ENCODE data around the gene SLC6A7. TPM values are rescaled to one million over a fixed set of nuclear protein-coding genes. Genes with fewer than 3 reads are reported as not detected.
A peak's percentile ranks its signal among the peaks of the same experiment; 100 is the strongest.

The SLC6A7 gene
- polyA plus RNA-seq, 1 experiment, result not detected

DNA sequence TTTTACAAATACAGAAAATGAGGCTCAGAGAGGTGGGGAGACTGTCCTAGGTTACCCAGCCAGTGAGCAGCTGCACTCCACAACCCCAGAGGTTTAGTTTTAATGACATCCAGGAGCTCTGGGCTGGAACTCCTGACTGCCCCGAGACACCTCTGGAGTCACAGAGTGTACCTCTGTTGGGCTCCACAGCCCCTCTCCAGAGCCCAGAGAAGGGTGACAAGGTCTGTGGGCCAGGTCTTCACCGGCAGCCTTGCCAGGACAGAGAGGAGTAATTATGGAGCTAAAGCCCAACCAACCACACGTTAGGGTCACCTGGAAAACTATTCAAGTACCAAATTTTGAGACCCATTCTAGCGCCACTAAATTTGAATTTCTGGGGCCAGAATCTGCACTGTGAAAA is 12.1 kb upstream of the SLC6A7 start:
- DNase-seq (ENCODE audit: low read depth, low spot score), result no peak
- POLR2A ChIA-PET, result no interaction called here
- Histone ChIP-seq H3K27ac (ENCODE audit: low read depth, low read length) (no peak overlapping the region), H3K27me3 (ENCODE audit: control insufficient read depth, insufficient read depth, low read length) (peaks cover 13% of the 10 kb centered on the region), H3K9me3 (ENCODE audit: control insufficient read depth, insufficient read depth, low read length) (no peaks in the 10 kb centered on the region; the same call in 1 of the 2 replicates), H3K4me3 (ENCODE audit: low read depth, low read length) (no peak overlapping the region)
- TF ChIP-seq, protein P1, sequence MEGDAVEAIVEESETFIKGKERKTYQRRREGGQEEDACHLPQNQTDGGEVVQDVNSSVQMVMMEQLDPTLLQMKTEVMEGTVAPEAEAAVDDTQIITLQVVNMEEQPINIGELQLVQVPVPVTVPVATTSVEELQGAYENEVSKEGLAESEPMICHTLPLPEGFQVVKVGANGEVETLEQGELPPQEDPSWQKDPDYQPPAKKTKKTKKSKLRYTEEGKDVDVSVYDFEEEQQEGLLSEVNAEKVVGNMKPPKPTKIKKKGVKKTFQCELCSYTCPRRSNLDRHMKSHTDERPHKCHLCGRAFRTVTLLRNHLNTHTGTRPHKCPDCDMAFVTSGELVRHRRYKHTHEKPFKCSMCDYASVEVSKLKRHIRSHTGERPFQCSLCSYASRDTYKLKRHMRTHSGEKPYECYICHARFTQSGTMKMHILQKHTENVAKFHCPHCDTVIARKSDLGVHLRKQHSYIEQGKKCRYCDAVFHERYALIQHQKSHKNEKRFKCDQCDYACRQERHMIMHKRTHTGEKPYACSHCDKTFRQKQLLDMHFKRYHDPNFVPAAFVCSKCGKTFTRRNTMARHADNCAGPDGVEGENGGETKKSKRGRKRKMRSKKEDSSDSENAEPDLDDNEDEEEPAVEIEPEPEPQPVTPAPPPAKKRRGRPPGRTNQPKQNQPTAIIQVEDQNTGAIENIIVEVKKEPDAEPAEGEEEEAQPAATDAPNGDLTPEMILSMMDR (IDR thresholded peaks at IDR 0.05; ENCODE audit: low read depth, low read length), result no peak
- CTCF ChIA-PET, result interaction anchor here (3.4 kb wide), 1 partner anchor 15 kb away, joined by 17 read pairs; no protein-coding TSS in a partner anchor

DNA sequence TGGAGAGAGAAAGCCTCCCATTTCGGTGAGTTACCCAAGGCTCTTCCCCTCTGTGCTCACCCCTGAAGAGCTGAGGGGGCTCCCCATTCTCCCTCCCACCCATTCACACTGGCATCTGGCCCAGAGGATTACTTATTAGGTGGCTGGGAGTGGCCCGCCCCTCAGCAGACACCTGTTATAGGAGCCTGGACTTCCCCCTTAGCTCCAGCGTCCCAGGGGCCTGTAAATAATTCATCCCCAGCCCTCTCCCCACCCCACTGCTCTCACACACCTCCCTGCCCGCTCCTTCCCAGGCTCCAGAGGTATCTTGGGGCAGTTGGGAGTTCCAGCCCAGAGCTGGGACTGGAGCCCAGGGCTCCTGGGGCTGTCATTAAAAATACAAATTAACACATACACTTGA is 11.6 kb upstream of the SLC6A7 start:
- TF ChIP-seq, protein P1 (IDR thresholded peaks at IDR 0.05; ENCODE audit: low read depth, low read length), result no peak
- ChIA-PET CTCF (interaction anchor here (3.4 kb wide), 1 partner anchor 15 kb away, joined by 17 read pairs; no protein-coding TSS in a partner anchor), POLR2A (no interaction called here)
- Histone ChIP-seq H3K4me3 (ENCODE audit: low read depth, low read length) (no peak overlapping the region), H3K9me3 (ENCODE audit: control insufficient read depth, insufficient read depth, low read length) (no peaks in the 10 kb centered on the region; the same call in 1 of the 2 replicates), H3K27me3 (ENCODE audit: control insufficient read depth, insufficient read depth, low read length) (peaks cover 14% of the 10 kb centered on the region), H3K27ac (ENCODE audit: low read depth, low read length) (no peak overlapping the region)
- no peak for DNase-seq (ENCODE audit: low read depth, low spot score)

DNA sequence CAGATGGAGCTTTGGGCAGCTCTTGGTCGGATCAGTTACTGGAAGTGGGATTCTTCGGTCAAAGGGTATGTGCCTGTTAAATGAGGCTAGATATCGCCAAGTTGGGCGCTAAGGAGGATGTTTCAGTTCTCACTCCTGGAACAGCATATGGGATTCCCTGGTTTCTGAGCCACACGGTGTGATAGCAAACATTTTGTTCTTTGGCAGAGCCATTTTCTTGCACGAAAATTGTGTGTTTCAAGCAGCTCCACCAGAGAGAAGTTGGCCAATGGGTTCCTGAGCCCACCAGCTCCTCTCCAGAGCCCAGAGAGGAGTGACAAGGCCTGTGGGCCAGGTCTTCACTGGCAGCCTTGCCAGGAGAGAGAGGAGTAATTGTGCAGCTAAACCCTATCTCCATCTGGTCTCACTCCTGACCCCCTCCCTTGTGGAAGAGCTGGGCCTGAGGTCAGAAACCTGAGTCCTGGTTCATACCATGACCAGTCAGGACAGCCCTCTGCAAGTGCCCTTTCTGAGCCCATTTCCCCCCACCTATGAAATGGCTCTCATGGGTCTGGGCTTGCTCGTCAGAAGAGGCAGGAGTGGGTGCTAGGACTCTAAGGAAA is 10.7 kb upstream of the SLC6A7 start:
- CTCF ChIA-PET, result interaction anchor here (3.4 kb wide), 1 partner anchor 16 kb away, joined by 17 read pairs; no protein-coding TSS in a partner anchor
- Histone ChIP-seq H3K4me3 (ENCODE audit: low read depth, low read length) (no peak overlapping the region), H3K27me3 (ENCODE audit: control insufficient read depth, insufficient read depth, low read length) (peaks cover 22% of the 10 kb centered on the region), H3K27ac (ENCODE audit: low read depth, low read length) (no peak overlapping the region), H3K9me3 (ENCODE audit: control insufficient read depth, insufficient read depth, low read length) (no peaks in the 10 kb centered on the region; the same call in 1 of the 2 replicates)
- no peak for DNase-seq (ENCODE audit: low read depth, low spot score)
- POLR2A ChIA-PET, result no interaction called here
- TF ChIP-seq, protein P1 (IDR thresholded peaks at IDR 0.05; ENCODE audit: low read depth, low read length), result no peak

DNA sequence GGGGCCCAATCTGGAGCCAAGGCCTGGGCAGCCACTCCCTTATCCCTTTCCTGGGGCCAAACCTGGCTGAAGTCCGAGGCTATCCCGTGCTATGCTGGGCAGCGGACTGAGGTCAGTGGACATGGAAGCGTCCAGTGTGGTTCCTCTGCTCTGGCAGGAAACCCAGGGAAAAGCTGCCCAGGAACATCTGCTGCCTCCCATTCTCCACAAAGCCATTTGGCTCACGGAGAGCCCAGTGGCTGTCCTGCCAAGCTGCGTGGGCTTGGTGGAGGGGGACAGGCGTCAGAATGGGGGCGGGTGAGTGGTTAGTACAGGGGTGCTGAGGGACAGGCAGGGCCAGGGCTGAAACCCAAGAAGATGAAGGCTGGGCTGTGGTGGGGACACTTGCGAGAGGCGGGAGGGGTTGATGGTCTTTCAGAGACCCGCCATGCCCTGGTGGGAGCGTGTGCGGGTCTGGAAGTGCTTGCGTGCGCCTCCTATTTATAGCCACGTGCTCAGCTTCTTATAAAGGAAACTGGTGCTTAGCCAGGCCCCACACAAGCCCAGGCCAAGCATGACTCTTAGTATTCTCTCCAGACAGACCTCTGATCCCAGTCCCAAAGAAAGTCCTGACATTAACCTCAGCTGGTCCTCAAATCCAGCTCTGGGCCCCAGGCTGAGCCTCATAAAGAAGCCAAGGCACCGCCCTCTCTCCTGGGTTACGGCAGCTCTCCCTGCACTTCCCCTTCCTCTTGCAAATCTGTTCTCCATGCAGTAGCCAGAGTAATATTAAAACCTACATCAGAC is 9.4 kb upstream of the SLC6A7 start:
- ChIA-PET CTCF (interaction anchor here (1.8 kb wide), 1 partner anchor 18 kb away, joined by 5 read pairs; no protein-coding TSS in a partner anchor), POLR2A (interaction anchor here (0.6 to 1.0 kb wide), 3 partner anchors 41 to 164 kb away, joined by 3 to 4 read pairs (median 3); no protein-coding TSS in a partner anchor)
- Histone ChIP-seq H3K4me3 (ENCODE audit: low read depth, low read length) (no peak overlapping the region), H3K27ac (ENCODE audit: low read depth, low read length) (peak overlapping the region; percentile 11), H3K9me3 (ENCODE audit: control insufficient read depth, insufficient read depth, low read length) (no peaks in the 10 kb centered on the region; the same call in 1 of the 2 replicates), H3K27me3 (ENCODE audit: control insufficient read depth, insufficient read depth, low read length) (peaks cover 28% of the 10 kb centered on the region)
- DNase-seq (ENCODE audit: low read depth, low spot score), result no peak
- TF ChIP-seq, protein P1 (IDR thresholded peaks at IDR 0.05; ENCODE audit: low read depth, low read length), result no peak

Measured in AG04450 (cell line).